NK-92 (cell line): Measurements from ENCODE around the gene CAMSAP3.

Source experiments
- DNase-seq: peaks from one replicate; lab custom pipeline; 2025; ENCODE audit not compliant: unreplicated experiment; lab: John Stamatoyannopoulos, UW

Gene CAMSAP3

DNA sequence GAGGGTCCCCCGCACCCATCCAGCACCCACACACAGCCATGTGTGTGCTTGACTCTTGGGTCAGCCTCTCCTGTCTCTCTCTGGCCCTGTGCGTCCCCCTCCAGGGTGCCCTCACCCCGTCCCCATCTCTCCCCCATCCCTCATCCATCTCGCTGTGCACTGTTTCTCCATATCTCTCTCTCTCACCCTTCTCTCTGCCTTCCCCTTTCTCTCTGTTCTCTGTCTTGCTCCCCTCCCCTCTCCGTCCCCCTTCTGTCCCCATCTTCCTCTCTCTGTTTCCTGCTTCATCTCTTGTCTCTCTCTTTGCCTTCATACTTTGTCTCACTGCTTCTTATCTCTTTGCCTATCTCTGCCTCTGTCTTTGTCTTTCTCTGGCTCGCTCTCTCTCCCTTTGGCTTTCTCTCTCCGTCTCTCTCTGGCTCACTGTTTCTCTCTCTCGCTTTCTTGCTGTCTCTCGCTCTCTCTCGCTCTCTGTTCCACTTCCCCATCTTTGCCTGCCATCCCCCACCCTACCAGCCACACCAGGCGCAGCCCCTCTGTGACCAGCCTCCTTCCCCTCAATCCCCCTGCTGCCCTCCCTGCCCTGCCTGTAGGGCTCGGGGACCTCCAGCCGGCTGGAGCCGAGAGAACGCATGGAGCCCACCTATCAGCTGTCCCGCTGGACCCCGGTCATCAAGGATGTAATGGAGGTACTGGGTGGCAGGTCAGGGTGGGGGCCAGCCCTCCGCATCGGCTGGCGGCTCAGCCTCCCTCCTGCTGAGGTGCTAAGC lies 50.2 kb downstream of the CAMSAP3 start:
- DNase-seq: no peak

- no peak for DNase-seq
Measured at GRCh38 chr19:7646426-7646700, 50.7 kb downstream of the CAMSAP3 start.

GRCh38 chr19:7647156-7647555 lies 51.5 kb downstream of the CAMSAP3 start:
- no peak for DNase-seq

- DNase-seq: no peak
Measured at GRCh38 chr19:7648265-7649014, 52.8 kb downstream of the CAMSAP3 start.

DNA sequence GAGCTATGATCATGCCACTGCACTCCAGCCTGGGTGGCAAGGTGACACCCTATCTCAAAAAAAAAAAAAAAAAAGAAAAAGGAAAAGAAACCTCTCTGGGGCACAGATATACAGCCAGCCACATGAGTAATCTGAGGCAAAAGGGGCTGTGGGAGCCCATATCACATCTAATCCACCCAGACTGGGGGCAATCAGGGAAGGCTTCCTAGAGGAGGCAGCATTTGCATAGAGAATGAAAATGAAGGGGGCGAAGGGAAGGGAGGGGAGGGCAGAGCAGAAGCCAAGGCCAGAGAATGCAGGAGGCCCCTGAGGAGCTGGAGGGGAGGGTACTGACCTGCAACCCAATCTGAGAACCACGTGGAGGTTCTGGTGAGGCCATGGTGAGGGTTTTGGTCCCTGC lies 54.5 kb downstream of the CAMSAP3 start:
- DNase-seq: no peak

DNA sequence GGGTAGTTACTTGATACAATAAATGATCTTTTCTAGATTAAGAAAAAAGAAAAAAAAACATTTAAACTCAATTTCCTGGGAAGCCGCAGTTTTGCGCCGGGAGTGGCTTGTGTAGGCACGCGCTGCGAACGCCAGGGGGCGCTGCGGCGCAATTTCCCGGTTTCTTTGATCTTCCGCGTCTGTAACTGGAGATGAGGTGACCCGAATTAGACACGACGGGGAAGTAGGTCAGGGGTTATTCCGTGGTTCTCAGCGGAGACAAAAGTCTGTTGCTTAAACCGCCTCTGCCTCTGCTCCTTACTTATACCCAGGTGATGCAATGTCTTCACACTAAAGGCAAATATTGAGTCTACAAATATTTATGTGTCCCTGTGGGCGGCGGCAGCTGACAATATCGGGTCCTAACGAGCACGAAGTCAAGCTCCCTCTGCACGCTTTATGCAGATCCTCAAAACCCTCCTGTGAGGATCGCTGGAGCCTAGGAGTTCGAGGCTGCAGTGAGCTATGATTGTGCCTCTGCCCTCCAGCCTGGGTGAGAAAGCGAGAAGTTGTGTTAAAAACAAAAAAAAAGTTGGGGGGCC lies 56.5 kb downstream of the CAMSAP3 start:
- DNase-seq: no peak

DNA sequence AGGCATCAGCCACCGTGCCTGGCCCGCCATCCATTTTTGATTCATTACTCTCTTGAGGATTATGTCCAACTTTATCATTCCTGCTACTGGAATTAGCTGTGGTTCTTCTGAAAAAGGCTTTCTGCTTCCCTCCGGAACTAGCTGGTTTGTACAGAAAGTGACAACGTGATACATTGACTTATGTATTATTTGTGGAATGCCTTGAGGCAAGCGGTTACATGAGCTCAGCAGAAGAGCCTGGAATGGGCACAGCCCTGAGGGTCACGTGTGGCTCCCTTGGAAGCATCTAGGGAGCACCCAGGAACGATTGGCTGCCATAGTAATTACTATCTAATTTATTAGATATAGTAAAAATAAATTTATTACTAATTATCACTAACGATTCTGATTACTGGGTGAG lies 58.7 kb downstream of the CAMSAP3 start:
- no peak for DNase-seq

DNA sequence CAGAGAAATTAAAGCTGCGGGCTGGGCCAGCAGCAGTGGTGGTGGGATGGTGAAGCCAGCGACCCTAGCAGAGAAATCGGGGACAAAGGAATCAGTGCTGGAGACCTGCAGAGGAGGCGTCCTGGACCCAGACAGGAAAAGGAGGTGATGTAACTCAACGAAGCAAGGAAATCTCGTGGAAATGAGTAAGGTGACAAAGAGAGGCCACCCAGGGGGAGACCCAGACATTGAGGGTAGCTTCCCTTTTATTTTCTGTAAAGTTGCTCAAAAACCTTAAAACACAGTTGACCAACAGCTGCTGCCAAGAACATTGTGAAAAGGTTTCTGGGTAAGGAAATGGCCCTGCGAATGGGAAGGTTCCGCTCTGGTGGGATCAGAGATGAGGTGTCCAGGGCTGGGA lies 59.9 kb downstream of the CAMSAP3 start:
- DNase-seq: no peak

DNA sequence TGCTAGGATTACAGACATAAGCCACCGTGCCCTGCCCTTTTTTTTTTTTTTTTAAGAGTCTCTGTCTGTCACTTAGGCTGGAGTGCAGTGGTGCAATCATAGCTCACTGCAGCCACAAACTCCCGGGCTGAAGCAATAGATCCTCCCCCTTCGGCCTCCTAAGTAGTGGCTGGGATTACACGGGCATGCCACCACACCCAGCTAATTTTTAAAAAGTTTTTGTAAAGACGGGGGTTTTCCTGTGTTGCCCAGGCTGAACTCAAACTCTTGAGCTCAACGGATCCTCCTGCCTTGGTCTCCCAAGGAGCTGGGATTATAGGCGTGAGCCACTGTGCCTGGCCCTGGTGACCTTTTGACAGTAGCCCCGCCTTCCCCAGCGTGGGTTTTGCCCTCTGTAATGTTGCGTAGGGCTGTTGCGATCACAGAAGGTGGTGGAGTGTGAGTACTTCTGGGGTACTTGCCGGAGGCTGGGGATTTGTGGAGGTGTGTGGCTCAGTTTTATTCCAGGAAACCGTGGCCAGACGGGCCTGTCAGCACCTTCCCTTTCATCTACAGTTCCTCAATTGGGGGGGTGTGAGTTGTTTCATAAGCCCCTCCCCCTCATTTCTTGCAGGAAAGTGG lies 61.6 kb downstream of the CAMSAP3 start:
- no peak for DNase-seq

GRCh38 chr19:7658219-7658686 lies 62.6 kb downstream of the CAMSAP3 start:
- DNase-seq: no peak

GRCh38 chr19:7661744-7662538 lies 66.3 kb downstream of the CAMSAP3 start:
- DNase-seq: no peak

- no peak for DNase-seq
Measured at GRCh38 chr19:7662657-7663056, 67.0 kb downstream of the CAMSAP3 start.

DNA sequence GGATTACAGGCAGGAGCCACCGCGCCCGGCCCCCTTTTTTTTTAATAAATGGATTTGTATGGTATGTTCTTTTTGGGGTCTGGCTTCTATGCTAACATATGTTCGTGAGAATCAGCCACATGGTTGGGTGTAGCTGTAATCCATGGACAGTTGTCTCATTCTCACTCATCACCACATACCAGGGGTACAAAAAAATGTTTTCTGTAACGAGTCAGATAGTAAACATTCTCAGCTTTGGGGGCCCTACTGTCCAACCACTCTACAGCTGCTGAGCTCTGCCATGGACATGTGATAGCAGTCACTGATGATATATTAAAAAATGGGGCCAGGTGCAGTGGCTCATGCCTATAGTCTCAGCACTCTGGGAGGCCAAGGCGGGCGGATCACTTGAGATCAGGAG lies 68.0 kb downstream of the CAMSAP3 start:
- no peak for DNase-seq

DNA sequence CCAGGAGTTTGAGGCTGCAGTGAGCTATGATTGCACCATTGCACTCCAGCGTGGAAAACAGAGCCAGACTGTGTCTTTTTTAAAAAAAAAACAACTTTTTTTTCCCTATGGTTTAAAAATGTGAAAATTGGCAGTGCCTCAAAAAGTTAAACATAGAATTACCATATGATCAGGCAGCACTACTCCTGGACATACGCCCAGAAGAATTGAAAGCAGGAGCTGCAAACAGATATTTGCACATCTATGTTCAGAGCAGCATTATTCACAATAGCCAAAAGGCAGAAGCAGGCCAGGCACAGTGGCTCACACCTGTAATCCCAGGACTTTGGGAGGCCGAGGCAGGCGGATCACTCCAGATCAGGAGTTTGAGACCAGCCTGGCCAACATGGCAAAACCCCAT lies 69.4 kb downstream of the CAMSAP3 start:
- DNase-seq: no peak
